IPS-11a (cell line): ENCODE results near the gene ADAMTSL3.

Experiments used
- H3K4me3 ChIP-seq: one replicate; pipeline ENCODE4 v1.5.1; 2013; ENCODE audit warnings: low read depth, low read length, control low read depth

The ADAMTSL3 gene

GRCh38 chr15:83656192-83656591 lies 2.3 kb downstream of the ADAMTSL3 start:
- H3K4me3 ChIP-seq, result no peak overlapping the region

GRCh38 chr15:83656943-83657528 lies 3.1 kb downstream of the ADAMTSL3 start:
- H3K4me3 ChIP-seq, result no peak overlapping the region

- H3K4me3 ChIP-seq, result no peak overlapping the region
Measured at GRCh38 chr15:83657549-83657948, 3.6 kb downstream of the ADAMTSL3 start.

DNA sequence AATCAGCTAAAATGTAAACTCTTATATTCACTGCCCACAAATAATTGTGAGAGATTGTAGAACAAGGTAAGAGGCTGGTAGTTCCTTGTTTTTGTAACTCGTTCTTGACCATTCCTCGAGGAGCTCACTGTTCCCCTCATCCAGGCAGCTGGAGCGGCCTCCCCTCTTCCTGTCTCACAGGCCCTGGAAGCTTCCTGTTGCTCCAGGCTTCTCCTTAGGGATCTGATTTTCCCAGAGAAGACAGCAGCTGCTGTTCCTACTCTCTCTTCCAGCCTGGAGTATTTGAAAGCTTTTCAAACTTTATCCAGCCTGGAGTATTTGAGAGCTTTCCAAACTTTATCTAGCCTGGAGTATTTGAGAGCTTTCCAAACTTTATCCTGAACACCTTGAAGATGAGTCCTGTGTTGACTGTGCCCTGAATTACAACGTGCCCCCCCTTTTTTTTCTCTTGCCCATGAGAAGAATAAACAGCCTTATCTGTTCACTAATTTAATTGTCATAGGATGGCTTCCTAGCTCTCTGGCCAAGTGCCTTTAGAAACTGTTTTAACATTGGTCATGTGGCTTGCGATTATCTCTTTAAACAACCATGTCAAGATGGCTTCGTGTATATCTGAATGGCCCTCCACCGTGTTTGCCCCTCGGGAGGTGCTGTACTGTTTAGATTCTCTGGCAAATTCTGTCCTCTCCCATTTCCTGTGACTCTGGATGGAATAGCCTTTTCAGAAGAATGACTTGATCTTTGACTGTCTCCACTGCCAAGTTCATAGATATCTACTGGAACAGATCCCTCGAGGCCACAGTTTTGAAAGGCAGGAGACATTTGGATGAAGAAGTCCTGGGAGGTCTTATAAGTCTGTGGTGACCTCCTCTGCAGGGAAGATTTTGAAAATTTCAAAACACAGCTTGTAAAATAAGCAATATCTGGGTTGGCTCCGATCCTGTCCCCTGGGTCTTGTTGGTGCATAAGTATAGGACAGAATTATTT lies 4.8 kb downstream of the ADAMTSL3 start:
- no peak overlapping the region for H3K4me3 ChIP-seq

DNA sequence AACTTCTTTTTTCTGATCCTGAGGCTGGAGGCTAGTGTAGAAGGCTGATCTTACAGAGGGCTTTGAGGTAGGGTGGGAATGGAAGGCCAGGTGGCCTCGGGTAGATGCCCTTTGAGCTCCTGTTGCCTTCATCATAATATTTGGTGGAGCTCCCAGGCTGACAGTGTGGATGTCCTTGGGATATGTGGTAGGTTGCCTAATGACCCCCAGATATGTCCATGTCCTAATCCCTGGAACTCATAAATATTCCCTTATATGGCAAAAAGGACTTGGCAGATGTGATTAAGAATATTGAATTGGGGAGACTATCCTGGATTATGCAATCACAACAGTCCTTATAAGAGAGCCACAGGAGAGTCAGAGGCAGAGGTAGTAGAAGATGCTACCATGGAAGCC lies 5.5 kb downstream of the ADAMTSL3 start:
- no peak overlapping the region for H3K4me3 ChIP-seq

- no peak overlapping the region for H3K4me3 ChIP-seq
Measured at GRCh38 chr15:83665480-83665879, 11.6 kb downstream of the ADAMTSL3 start.

DNA sequence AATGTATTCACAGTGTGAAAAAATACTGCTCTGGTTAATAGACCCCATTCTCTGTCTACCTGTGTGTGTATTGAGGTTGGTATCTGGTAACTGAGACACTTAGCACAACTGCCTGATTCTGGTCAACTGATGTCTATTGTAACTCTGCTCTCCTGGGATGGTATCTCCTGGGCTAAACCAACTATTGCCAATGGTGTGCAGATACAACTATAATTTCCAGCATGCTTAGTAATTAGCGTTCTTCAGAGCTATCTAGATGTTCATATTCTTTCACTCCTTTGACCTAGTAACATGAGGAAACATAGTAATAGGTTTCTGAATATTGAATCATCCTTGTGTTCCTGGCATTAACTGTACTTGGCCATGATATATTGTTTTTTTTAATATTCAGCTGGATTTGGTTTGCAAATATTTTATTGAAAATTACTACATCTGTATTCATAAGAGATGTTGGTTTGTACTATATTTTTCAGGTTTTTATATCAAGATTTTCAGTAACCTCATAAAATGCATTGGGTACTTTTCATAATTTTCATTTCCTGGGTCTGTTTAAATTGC lies 16.8 kb downstream of the ADAMTSL3 start:
- H3K4me3 ChIP-seq, result no peak overlapping the region

GRCh38 chr15:83671603-83672002 lies 17.7 kb downstream of the ADAMTSL3 start:
- no peak overlapping the region for H3K4me3 ChIP-seq

- H3K4me3 ChIP-seq, result no peak overlapping the region
Measured at GRCh38 chr15:83673385-83673784, 19.5 kb downstream of the ADAMTSL3 start.

DNA sequence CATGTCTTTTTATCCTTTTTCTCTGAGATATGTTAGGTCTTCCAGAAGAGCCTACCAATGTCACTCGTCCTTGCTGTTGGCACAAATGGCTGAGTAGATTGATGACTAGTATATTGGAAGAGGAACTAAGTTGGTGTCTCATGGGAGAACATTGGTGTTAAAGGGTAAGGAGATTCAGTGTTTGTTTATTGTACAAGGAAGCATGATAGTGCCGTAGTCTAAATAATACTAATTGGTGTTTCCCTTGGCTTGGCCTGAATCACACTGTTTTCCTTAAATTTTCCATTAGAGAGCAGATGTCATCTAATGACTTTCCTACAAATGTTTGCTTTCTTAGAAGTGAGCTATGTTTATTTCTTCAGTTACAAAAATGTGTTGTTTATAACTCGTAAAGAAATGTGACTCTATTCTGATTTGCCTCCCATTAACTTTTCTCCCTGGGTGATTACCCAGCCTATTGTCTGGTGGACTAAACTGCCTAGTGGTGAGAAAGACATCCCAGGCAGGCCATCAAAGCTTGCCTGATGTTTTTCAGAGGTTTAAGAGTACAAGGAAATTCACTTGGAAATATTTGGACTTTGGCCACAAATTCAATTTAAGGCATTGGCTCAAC lies 28.7 kb downstream of the ADAMTSL3 start:
- no peak overlapping the region for H3K4me3 ChIP-seq

GRCh38 chr15:83685916-83686332 lies 32.0 kb downstream of the ADAMTSL3 start:
- no peak overlapping the region for H3K4me3 ChIP-seq

- H3K4me3 ChIP-seq, result no peak overlapping the region
Measured at GRCh38 chr15:83688201-83688600, 34.3 kb downstream of the ADAMTSL3 start.

GRCh38 chr15:83690676-83691075 lies 36.8 kb downstream of the ADAMTSL3 start:
- H3K4me3 ChIP-seq, result no peak overlapping the region

GRCh38 chr15:83692746-83693581 lies 39.0 kb downstream of the ADAMTSL3 start:
- H3K4me3 ChIP-seq, result no peak overlapping the region

DNA sequence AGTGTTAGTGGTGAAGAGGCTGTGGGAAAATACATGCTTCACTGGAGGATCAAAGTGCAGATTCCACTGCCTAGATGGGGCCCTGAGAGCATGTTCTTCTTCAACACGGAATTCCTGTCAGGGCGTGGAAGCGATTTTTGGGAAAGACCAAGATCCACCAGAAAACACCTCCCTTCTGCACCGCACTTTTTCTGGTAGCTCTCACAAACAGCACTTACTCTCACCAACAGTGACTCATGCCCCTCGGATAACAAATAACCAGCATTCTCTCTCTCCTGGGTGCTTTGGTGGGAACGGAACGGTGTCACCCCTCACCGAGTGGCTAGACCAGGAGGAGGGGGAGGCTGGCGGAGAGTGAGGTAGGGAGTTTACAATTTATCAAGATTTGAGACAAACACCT lies 40.1 kb downstream of the ADAMTSL3 start:
- H3K4me3 ChIP-seq, result no peak overlapping the region

- H3K4me3 ChIP-seq, result no peak overlapping the region
Measured at GRCh38 chr15:83694536-83694935, 40.6 kb downstream of the ADAMTSL3 start.

- H3K4me3 ChIP-seq, result no peak overlapping the region
Measured at GRCh38 chr15:83695246-83695645, 41.3 kb downstream of the ADAMTSL3 start.

- H3K4me3 ChIP-seq, result no peak overlapping the region
Measured at GRCh38 chr15:83695901-83696425, 42.0 kb downstream of the ADAMTSL3 start.

DNA sequence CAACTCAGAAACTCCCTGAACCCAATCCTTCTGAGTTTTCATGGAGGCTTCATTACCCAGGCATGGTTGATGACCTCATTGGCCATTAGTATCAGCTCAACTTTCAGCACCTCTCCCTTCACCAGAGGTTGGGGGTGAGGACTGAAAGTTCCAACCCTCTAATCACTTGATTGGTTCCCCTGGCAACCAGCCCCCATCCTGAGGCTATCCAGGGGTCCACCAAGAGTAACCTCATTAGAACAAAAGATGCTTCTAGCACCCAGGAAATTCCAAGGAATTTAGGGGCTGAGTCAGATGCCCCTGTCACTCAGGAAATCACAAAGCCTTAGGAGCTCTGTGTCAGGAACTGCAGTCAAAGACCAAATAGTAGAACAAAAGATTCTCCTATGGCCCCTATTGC lies 43.8 kb downstream of the ADAMTSL3 start:
- H3K4me3 ChIP-seq, result no peak overlapping the region

- no peak overlapping the region for H3K4me3 ChIP-seq
Measured at GRCh38 chr15:83698294-83698693, 44.4 kb downstream of the ADAMTSL3 start.
